Stimulated activated CD4-positive, alpha-beta T cell treated with anti-CD3 and anti-CD28 coated beads, Interleukin-15, amount 100 ng/mL, for 1 hour (primary cell): Measurements from ENCODE around the gene PLEKHS1.
"Not testable (repeated sequence)": the region's sequence is repeated elsewhere in the genome, so short reads cannot be mapped to it uniquely, and the experiment has no call there.

Source experiments
- DNase-seq, 2 donors: peaks; one replicate each; pipeline ENCODE4 v3.0.0-alpha.2; 2020; ENCODE audit warnings: low read depth in 1 of 2, low spot score in 1 of 2

PLEKHS1 gene

DNA sequence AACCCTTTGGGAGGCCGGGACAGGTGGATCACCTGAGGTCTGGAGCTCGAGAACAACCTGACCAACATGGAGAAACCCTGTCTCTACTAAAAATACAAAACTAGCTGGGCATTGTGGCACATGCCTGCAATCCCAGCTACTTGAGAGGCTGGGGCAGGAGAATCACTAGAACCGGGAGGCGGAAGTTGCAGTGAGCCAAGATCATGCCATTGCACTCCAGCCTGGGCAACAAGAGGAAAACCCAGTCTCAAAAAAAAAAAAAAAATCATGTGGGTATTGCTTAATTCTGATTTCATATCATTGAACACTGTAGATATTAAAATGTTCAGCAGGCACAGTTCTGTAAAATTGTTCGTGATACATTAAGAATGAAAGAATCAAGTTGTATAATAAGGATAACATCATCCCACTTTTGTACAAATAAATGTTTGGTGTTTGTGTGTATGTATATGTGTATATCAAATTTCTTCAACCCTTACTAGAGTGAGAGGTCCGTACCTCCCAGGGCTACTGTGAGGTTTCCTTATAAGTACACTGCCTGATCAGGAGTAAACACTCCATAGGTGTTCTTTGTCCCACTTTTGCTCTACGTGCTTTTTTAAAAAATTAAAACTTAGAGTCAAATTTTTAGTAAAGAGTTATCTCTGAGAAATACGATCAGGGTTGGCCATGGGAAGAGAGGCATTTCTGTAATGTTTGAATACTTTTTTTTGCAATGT, 31.7 kb downstream of the PLEKHS1 start:
- no peak for DNase-seq

DNA sequence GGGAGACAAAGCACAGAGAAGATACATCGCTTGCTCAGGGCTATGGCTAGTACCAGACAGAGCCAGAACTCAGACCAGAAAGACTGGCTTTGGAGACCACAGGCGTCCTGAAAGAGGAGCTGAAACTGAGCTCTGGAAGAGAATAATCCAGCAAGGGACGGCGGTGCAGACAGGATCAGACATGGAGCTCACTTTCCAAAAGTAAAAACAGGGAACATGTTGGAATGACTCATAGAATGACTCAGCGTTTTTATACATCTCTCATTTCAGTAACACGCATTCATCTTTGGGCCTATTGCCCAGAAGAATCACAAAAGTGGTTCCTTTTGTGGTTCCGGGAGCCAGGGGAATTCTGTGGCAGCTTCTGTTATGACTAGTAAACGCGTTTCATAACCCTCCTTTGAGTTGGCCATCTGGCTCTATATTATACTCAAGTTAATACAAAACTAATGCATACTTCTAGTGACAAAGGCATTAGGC, 37.2 kb downstream of the PLEKHS1 start:
- no peak for DNase-seq

DNA sequence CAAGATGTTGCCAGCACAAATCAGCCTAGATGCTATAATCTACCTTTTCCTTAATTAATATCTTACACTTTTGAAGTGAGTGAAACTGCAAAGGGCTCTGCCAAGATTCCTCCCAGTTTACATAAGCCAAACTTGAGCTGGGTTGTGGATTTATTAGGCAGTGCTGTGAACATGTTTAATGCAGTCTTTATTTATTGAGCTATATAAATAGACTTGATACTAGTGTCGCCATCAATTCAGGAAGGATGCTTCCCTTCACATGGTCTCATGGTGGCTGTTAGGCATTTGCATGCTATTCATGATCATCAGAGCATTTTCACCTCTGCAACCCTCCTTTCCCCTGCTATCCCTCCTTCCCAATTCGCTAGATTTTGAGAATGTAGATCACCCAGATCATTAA, 40.2 kb downstream of the PLEKHS1 start:
- no peak for DNase-seq

GRCh38 chr10:113801569-113801968, 50.1 kb downstream of the PLEKHS1 start:
- DNase-seq = no peak

- DNase-seq = no peak
Measured at GRCh38 chr10:113802997-113803396, 51.5 kb downstream of the PLEKHS1 start.

DNA sequence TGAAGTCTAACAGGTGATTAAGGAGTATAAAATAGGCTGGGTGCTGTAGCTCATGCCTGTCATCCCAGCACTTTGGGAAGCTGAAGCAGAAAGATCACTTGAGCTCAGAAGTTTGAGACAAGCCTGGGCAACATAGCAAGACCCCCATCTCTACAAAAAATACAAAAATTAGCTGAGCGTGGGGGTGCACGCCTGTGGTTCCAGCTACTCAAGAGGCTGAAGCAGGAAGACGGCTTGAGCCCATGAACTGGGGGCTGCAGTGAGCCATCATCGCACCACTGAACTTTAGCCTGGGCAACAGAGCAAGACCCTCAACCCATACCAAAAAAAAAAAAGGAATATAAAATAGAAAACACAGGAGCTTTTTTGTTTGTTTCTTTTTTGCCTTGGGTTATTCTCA, 55.0 kb downstream of the PLEKHS1 start:
- no peak for DNase-seq

GRCh38 chr10:113808168-113808567, 56.7 kb downstream of the PLEKHS1 start:
- no peak for DNase-seq

DNA sequence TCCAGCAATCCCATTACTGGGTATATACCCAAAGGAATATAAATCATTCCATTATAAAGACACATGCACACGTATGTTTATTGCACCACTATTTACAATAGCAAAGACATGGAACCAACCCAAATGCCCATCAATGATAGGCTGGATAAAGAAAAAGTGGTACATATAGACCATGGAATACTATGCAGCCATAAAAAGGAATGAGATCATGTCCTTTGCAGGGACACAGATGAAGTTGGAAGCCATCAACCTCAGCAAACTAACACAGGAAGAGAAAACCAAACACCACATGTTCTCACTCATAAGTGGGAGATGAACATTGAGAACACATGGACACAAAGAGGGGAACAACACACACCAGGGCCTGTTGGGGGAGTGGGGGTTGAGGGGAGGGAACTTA, 63.2 kb downstream of the PLEKHS1 start:
- DNase-seq = not testable (repeated sequence)

DNA sequence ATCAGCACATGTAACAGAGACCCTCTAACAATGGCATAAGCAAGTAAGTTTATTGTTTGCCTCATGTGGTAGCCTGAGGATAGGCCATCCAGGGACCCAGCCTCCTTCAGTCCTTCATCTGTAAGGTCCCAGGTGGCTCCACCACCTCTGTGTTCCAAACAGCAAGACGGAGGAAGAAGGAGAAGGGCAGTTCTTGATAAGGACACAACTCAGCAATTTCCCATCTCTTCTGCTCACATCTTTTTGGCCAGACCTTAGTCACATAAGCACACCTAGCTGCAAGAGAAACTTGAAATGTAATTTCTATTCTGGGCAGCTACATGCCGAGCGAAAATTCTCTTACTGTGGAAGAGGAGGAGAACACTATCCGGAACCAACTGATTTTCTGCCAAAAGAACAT, 68.5 kb downstream of the PLEKHS1 start:
- no peak for DNase-seq

GRCh38 chr10:113820507-113820906, 69.0 kb downstream of the PLEKHS1 start:
- no peak for DNase-seq

- DNase-seq = not testable (repeated sequence)
Measured at GRCh38 chr10:113821306-113821705, 69.8 kb downstream of the PLEKHS1 start.

DNA sequence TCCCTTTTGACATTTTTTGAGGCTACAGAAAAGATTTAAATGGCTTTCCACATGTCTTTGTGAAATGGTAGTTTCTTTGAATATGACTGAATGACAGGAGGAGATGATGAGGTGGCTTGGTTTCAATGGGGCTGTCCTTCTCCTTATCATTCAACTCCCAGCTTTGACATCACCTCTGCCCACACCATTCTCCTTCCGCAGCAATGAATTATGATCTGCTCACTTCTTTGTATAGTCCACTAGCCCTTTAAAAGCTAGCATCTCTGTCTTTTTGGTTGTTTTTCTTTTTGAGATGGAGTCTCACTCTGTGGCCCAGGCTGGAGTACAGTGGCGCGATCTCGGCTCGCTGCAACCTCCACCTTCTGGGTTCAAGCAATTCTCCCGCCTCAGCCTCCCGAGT, 70.7 kb downstream of the PLEKHS1 start:
- DNase-seq = no peak

- DNase-seq = no peak
Measured at GRCh38 chr10:113823389-113823788, 71.9 kb downstream of the PLEKHS1 start.

DNA sequence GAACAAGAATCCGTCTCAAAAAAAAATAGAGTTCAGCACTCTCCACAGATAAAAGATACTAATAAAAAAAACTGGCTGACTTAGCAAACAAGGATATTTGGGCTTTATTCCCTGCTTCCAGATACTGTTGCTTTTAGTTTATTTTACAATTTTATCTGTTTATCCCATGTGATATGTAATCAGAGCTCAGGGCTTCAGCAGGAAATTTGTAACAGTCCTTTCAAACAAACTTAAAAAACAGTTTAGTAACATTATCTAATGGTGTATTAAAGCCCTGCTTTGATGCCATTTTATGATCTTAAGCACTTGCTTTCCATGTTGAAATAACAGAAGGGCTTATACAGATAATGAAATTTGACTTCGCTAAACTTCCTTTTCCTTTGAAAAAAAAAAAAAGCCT, 74.3 kb downstream of the PLEKHS1 start:
- DNase-seq = no peak

- DNase-seq = not testable (repeated sequence)
Measured at GRCh38 chr10:113828567-113828966, 77.1 kb downstream of the PLEKHS1 start.
